Caco-2 (cell line): Measurements from ENCODE around the gene SPOCK1. TPM values are rescaled to one million over a fixed set of nuclear protein-coding genes. Genes with fewer than 3 reads are reported as not detected.

Experiments
- BruUV-seq: library from RNA; stranded (reverse); fragments of 400-500 nt; replicated peaks from 2 replicates; lab custom pipeline; 2021; lab: Mats Ljungman, UMichigan
- CTCF ChIA-PET: fragments of 300-600 bp; sonication (Branson Sonifier 250); formaldehyde crosslinking; loops from one replicate; lab custom pipeline; 2022; ENCODE audit warnings: antibody characterized with exemption; lab: Charles Lee
- POLR2A ChIA-PET: fragments of 300-600 bp; sonication (Branson Sonifier 250); formaldehyde crosslinking; loops from one replicate; lab custom pipeline; 2022; ENCODE audit warnings: antibody characterized with exemption; lab: Charles Lee
- DNase-seq, 2 experiments: peaks; one replicate each; pipeline versions ENCODE4 v3.0.0 to v3.0.0-alpha.2; 2020 to 2022
- H3K27me3 ChIP-seq: replicated peaks from 2 replicates; pipeline ENCODE4 v1.6.0; 2011; ENCODE audit warnings: low read length; ENCODE audit not compliant: control insufficient read depth, insufficient read depth
- H3K36me3 ChIP-seq: 2 replicates; pipeline ENCODE4 v1.5.1; 2011; ENCODE audit warnings: low read length; ENCODE audit not compliant: control insufficient read depth, insufficient read depth
- H3K4me1 ChIP-seq: fragments of 250-450 bp; sonication (Bioruptor Pico); 2 replicates; pipeline ENCODE4 v1.5.1; 2020; ENCODE audit warnings: mild to moderate bottlenecking
- H3K4me3 ChIP-seq: 2 replicates; pipeline ENCODE4 v1.5.1; 2011; ENCODE audit warnings: low read depth, mild to moderate bottlenecking, control low read depth, low read length
- H3K9me3 ChIP-seq: fragments of 250-450 bp; sonication (Bioruptor Pico); 2 replicates; pipeline ENCODE4 v1.5.1; 2020; ENCODE audit warnings: mild to moderate bottlenecking, moderate library complexity
- H3K27ac Mint-ChIP-seq: one replicate; pipeline ENCODE4 v1.8.0; 2022; ENCODE audit warnings: mixed read lengths; ENCODE audit not compliant: unreplicated experiment
- H3K27me3 Mint-ChIP-seq: one replicate; pipeline ENCODE4 v1.8.0; 2022; ENCODE audit warnings: mixed read lengths; ENCODE audit not compliant: insufficient read depth, unreplicated experiment
- H3K36me3 Mint-ChIP-seq: one replicate; pipeline ENCODE4 v1.8.0; 2022; ENCODE audit warnings: mild to moderate bottlenecking, mixed read lengths; ENCODE audit not compliant: insufficient read depth, unreplicated experiment
- H3K4me1 Mint-ChIP-seq: one replicate; pipeline ENCODE4 v1.8.0; 2022; ENCODE audit warnings: low read depth, mixed read lengths; ENCODE audit not compliant: unreplicated experiment
- H3K4me3 Mint-ChIP-seq: one replicate; pipeline ENCODE4 v1.8.0; 2022; ENCODE audit warnings: mild to moderate bottlenecking, moderate library complexity, mixed read lengths; ENCODE audit not compliant: unreplicated experiment
- H3K9me3 Mint-ChIP-seq: one replicate; pipeline ENCODE4 v1.8.0; 2022; ENCODE audit warnings: mixed read lengths; ENCODE audit not compliant: unreplicated experiment
- intact Hi-C: fragments of 100-400 bp; cut with micrococcal nuclease; formaldehyde crosslinking; loops from one replicate; pipeline ENCODE4 v1.10.0; 2022; ENCODE audit not compliant: unreplicated experiment
- total RNA-seq: library from RNA; stranded (reverse); gene quantifications from 2 replicates; pipeline ENCODE4 v1.2.3, GENCODE V29; 2022
- TF ChIP-seq, protein P1 (sequence below), 2 experiments: fragments of 200-600 bp in 1 of 2; IDR thresholded peaks; 1 replicate in 1 of 2; 2 replicates in 1 of 2; pipeline versions ENCODE4 v1.5.1 to v1.8.0; 2011 to 2022; ENCODE audit warnings: antibody characterized with exemption in 1 of 2, control low read depth in 1 of 2, inconsistent platforms in 1 of 2, low read depth in 1 of 2, low read length in 1 of 2, mild to moderate bottlenecking in 1 of 2, moderate library complexity in 1 of 2; ENCODE audit not compliant: insufficient read depth in 1 of 2, severe bottlenecking in 1 of 2, unreplicated experiment in 1 of 2

Gene SPOCK1
- total RNA-seq, 1 experiment from 2014 or later = not detected

DNA sequence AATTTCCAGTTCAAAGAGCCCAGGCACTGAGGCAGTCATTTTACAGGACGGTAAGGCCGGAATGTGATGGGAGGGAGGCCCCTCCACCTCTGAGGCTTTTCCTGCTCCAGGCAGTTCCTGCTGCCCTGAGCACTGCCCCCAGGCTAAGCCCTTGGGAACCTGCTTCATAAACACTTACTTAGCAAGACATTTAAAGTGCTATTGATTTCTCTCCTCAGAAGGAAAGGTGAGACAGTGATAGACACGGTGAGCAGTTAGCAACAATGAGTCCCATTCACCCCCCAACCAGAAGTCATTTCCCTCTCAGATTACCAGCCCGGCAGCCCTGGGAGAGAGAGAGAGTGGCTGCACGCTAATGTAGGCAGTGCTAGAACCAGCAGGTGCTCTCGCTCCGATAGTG, 462.5 kb downstream of the SPOCK1 start:
- no peaks in the 10 kb centered on the region for H3K9me3 ChIP-seq
- no peak overlapping the region for H3K4me3 Mint-ChIP-seq
- peaks cover 12% of the 10 kb centered on the region for H3K27me3 Mint-ChIP-seq
- no peaks in the 10 kb centered on the region for H3K9me3 Mint-ChIP-seq
- DNase-seq = no peak
- H3K36me3 Mint-ChIP-seq = no peaks in the 10 kb centered on the region
- no peaks in the 10 kb centered on the region for H3K36me3 ChIP-seq
- H3K4me1 ChIP-seq = no peaks in the 10 kb centered on the region
- intact Hi-C loops = no loop called here
- ChIA-PET CTCF (no interaction called here), POLR2A (no interaction called here)
- BruUV-seq = no TSS peak
- no peaks in the 10 kb centered on the region for H3K4me1 Mint-ChIP-seq
- TF ChIP-seq, protein P1, sequence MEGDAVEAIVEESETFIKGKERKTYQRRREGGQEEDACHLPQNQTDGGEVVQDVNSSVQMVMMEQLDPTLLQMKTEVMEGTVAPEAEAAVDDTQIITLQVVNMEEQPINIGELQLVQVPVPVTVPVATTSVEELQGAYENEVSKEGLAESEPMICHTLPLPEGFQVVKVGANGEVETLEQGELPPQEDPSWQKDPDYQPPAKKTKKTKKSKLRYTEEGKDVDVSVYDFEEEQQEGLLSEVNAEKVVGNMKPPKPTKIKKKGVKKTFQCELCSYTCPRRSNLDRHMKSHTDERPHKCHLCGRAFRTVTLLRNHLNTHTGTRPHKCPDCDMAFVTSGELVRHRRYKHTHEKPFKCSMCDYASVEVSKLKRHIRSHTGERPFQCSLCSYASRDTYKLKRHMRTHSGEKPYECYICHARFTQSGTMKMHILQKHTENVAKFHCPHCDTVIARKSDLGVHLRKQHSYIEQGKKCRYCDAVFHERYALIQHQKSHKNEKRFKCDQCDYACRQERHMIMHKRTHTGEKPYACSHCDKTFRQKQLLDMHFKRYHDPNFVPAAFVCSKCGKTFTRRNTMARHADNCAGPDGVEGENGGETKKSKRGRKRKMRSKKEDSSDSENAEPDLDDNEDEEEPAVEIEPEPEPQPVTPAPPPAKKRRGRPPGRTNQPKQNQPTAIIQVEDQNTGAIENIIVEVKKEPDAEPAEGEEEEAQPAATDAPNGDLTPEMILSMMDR (IDR thresholded peaks at IDR 0.05; ENCODE audit: insufficient read depth in 1 of 2, low read depth in 1 of 2, low read length in 1 of 2, severe bottlenecking in 1 of 2, unreplicated experiment in 1 of 2) = no peak
- no peak overlapping the region for H3K4me3 ChIP-seq
- peaks cover 3% of the 10 kb centered on the region for H3K27me3 ChIP-seq
- no peak overlapping the region for H3K27ac Mint-ChIP-seq

DNA sequence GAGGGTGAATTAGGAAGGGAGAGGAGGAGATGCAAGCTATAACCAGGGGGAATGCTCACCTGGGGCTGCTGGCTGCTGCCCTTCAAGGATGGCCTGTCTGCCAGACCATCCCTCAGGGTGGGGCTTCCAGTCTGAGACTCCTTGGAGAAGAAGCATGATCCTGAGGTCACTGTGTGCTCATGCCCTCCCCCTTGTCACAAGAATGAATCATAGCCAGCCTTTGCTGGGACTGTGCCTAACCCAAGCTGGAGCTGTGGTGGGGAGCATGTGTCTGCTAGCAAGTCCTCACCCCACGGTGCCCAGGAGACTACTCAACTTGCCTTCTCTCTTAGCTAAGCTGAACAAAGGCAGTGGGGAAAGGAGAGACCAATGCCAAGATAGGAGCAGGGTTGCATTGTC, 463.6 kb downstream of the SPOCK1 start:
- H3K36me3 Mint-ChIP-seq = no peaks in the 10 kb centered on the region
- no peak for DNase-seq
- H3K4me3 Mint-ChIP-seq = no peak overlapping the region
- CTCF ChIA-PET = no interaction called here
- POLR2A ChIA-PET = no interaction called here
- H3K27me3 Mint-ChIP-seq = peaks cover 12% of the 10 kb centered on the region
- H3K4me1 Mint-ChIP-seq = no peaks in the 10 kb centered on the region
- H3K9me3 Mint-ChIP-seq = no peaks in the 10 kb centered on the region
- Histone ChIP-seq H3K4me1 (no peaks in the 10 kb centered on the region), H3K4me3 (no peak overlapping the region), H3K9me3 (no peaks in the 10 kb centered on the region), H3K27me3 (peaks cover 3% of the 10 kb centered on the region), H3K36me3 (no peaks in the 10 kb centered on the region)
- intact Hi-C loops = no loop called here
- no TSS peak for BruUV-seq
- TF ChIP-seq, protein P1 (IDR thresholded peaks at IDR 0.05; ENCODE audit: insufficient read depth in 1 of 2, low read depth in 1 of 2, low read length in 1 of 2, severe bottlenecking in 1 of 2, unreplicated experiment in 1 of 2) = no peak
- no peak overlapping the region for H3K27ac Mint-ChIP-seq

DNA sequence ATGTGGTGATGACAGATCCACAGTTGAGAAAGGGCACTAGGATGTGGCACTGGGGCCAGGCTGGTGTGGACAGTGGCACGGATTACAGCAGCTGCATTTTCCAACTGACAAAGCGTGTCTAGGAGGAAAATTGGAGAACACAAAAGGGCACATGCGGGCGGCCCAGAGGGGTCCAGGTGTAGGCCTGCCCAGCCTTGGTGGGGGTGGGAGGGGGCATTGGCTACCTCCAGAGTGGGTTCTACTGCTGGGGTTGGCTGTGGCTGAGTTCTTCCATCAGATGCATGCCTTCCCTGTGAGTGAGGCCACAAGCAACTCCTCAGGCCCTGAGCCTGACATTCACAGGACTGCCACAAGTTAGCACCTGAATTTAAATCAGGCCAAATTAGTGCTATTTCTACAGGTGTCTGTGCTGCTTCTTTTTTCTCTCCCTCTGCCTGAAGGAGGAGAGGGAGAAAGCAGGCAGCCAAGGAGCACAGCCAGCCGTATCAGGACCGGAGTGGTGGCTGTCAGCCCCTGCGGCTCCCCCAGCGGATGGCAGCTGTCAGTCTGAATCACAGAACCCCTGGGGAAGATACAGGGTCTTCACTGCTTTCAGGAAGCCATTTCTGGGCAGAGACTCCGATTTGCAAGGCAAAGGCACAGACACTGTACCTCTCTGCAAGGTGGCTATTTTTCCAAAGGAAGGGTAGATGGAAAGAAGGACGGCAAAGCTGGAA, 464.2 kb downstream of the SPOCK1 start:
- Histone ChIP-seq H3K27me3 (peaks cover 3% of the 10 kb centered on the region), H3K36me3 (no peaks in the 10 kb centered on the region), H3K4me3 (no peak overlapping the region), H3K9me3 (no peaks in the 10 kb centered on the region), H3K4me1 (no peaks in the 10 kb centered on the region)
- H3K9me3 Mint-ChIP-seq = no peaks in the 10 kb centered on the region
- no peak overlapping the region for H3K27ac Mint-ChIP-seq
- TF ChIP-seq, protein P1 (IDR thresholded peaks at IDR 0.05; ENCODE audit: insufficient read depth in 1 of 2, low read depth in 1 of 2, low read length in 1 of 2, severe bottlenecking in 1 of 2, unreplicated experiment in 1 of 2) = no peak
- intact Hi-C loops = no loop called here
- BruUV-seq = no TSS peak
- ChIA-PET CTCF (no interaction called here), POLR2A (no interaction called here)
- no peaks in the 10 kb centered on the region for H3K36me3 Mint-ChIP-seq
- H3K4me1 Mint-ChIP-seq = no peaks in the 10 kb centered on the region
- H3K4me3 Mint-ChIP-seq = no peak overlapping the region
- H3K27me3 Mint-ChIP-seq = peaks cover 12% of the 10 kb centered on the region
- no peak for DNase-seq
